Measurements from ENCODE around the gene PRKAR1B. TPM values are rescaled to one million over a fixed set of nuclear protein-coding genes. Genes with fewer than 3 reads are reported as not detected.

Gene PRKAR1B
- total RNA-seq, result 11.1 and 21.1 TPM in 2 replicates

GRCh38 chr7:727104-727805, at the start of gene PRKAR1B:
Gene PRKAR1B, minus strand, starts transcription at chr7:727281. Its CDS starts 15,776 bp downstream, at chr7:711505.

GRCh38 chr7:726084-726853, 812 bp downstream of the PRKAR1B start, which contains the start of gene DNAAF5:
Gene DNAAF5, plus strand, starts transcription at chr7:726699. Its CDS starts 22 bp downstream, at chr7:726721.

GRCh38 chr7:519484-520390, 207.3 kb downstream of the PRKAR1B start, which contains the start of gene PDGFA:
Gene PDGFA, minus strand, starts transcription at chr7:519846. Its CDS starts 845 bp downstream, at chr7:519001.

Other genes with a start within 250 kb of the PRKAR1B start
- gene PDGFA, start 207.4 kb downstream of the PRKAR1B start, total RNA-seq, result 163 and 171 TPM in 2 replicates
- gene DNAAF5, start 582 bp downstream of the PRKAR1B start, total RNA-seq, result 10.7 and 11.2 TPM in 2 replicates
- gene SUN1, start 105.2 kb upstream of the PRKAR1B start, total RNA-seq, result 140 and 204 TPM in 2 replicates
- gene GET4, start 149.3 kb upstream of the PRKAR1B start, total RNA-seq, result 21.8 and 24.6 TPM in 2 replicates
- gene ADAP1, start 227.4 kb upstream of the PRKAR1B start, total RNA-seq, result 1.8 and 2.3 TPM in 2 replicates
- 6.3 and 7.2 TPM in 2 replicates for gene COX19, start 248.3 kb upstream of the PRKAR1B start, total RNA-seq